ENCODE results near the gene SETD2. TPM values are rescaled to one million over a fixed set of nuclear protein-coding genes. Genes with fewer than 3 reads are reported as not detected.

The SETD2 gene
- total and polyA plus RNA-seq, 2 donors (not counting 1 experiment from before 2014, with no cell fraction given) = 22.6 to 91.4 TPM

DNA sequence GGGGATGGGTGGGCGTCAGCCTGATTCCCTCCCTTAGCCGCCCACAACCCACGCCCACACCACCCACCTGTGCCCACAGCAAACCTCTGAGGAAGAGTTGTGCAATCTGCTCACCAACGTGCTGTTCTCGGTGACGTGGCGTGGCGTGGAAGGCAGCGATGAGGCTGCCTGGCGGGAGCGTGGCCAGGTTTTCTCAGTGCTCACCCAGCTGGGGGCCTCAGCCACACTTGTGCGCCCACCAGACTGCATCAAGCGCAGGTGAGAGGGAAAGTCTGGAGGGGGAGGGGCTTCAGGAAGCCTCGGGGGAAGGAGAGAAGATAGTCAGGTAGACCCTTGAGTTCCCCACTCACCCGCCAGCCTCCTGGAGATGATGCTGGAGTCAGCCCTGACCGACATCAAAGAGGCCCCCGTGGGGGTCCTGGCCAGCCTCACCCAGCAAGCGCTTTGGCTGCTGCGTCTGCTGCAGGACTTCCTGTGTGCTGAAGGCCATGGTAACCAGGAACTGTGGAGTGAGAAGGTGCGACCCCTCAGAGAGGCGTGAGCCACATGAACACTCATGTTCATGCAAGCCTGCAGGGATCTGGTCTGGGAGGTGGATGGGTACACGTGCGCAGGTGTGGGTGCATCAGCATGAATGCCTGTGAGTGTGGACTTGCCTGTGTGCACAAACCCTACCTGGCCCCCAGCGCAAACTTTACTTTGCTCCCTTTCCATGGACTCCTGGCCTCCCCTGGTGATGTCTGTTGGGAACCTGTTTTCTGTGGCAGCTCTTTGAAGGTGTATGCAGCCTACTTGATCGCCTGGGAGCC lies 162.8 kb downstream of the SETD2 start:
- TF ChIP-seq EZH2 (IDR thresholded peaks at IDR 0.05; ENCODE audit: borderline replicate concordance, insufficient read depth, low read depth, low read length, poor library complexity, severe bottlenecking) = no peak
- TF ChIP-seq, protein P1, sequence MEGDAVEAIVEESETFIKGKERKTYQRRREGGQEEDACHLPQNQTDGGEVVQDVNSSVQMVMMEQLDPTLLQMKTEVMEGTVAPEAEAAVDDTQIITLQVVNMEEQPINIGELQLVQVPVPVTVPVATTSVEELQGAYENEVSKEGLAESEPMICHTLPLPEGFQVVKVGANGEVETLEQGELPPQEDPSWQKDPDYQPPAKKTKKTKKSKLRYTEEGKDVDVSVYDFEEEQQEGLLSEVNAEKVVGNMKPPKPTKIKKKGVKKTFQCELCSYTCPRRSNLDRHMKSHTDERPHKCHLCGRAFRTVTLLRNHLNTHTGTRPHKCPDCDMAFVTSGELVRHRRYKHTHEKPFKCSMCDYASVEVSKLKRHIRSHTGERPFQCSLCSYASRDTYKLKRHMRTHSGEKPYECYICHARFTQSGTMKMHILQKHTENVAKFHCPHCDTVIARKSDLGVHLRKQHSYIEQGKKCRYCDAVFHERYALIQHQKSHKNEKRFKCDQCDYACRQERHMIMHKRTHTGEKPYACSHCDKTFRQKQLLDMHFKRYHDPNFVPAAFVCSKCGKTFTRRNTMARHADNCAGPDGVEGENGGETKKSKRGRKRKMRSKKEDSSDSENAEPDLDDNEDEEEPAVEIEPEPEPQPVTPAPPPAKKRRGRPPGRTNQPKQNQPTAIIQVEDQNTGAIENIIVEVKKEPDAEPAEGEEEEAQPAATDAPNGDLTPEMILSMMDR (IDR thresholded peaks at IDR 0.05) = no peak
- Histone ChIP-seq H4K20me1 (ENCODE audit: control insufficient read depth, insufficient read depth, low read length, poor library complexity, severe bottlenecking) (no peaks in the 10 kb centered on the region), H3K4me2 (replicated peaks; ENCODE audit: low read depth, low read length, poor library complexity, severe bottlenecking) (no peak overlapping the region), H2AFZ (ENCODE audit: insufficient read depth, low read depth, low read length, poor library complexity, severe bottlenecking) (no peak overlapping the region), H3K27me3 (replicated peaks in 1 of 4; ENCODE audit: control extremely low read depth in 1 of 4, control insufficient read depth in 3 of 4, insufficient read depth in 4 of 4, low read length in 3 of 4) (no peaks in the 10 kb centered on the region), H3K27ac (ENCODE audit: low read length in 2 of 2) (no peak overlapping the region), H3K4me1 (ENCODE audit: control insufficient read depth in 2 of 2, insufficient read depth in 2 of 2, low read length in 2 of 2) (peaks cover 3 to 16% of the 10 kb centered on the region in 2 donors), H3K9ac (ENCODE audit: low read length) (no peak overlapping the region), H3K4me3 (ENCODE audit: control extremely low read depth in 1 of 5, extremely low read depth in 1 of 5, insufficient read depth in 1 of 5, low read depth in 2 of 5, low read length in 4 of 5) (no peak overlapping the region), H3K79me2 (ENCODE audit: control insufficient read depth, insufficient read depth, low read length) (peaks cover 24% of the 10 kb centered on the region), H3K36me3 (replicated peaks in 1 of 2; ENCODE audit: control extremely low read depth in 1 of 2, control insufficient read depth in 1 of 2, extremely low read depth in 1 of 2, insufficient read depth in 2 of 2, low read length in 1 of 2) (peaks cover 0 to 70% of the 10 kb centered on the region in 2 experiments), H3K9me3 (ENCODE audit: control extremely low read depth in 1 of 3, control insufficient read depth in 2 of 3, insufficient read depth in 1 of 3, low read length in 2 of 3) (no peaks in the 10 kb centered on the region)
- H3K4me3 Mint-ChIP-seq = no peak overlapping the region
- POLR2A ChIA-PET = no interaction called here
- DNase-seq (no peak), ATAC-seq (ENCODE audit: low read depth) (no peak)
- intact Hi-C loops (cut with micrococcal nuclease) = no loop called here
- no peaks in the 10 kb centered on the region for H3K9me3 Mint-ChIP-seq (ENCODE audit: insufficient read depth)
- no peak overlapping the region for H3K27ac Mint-ChIP-seq
- no peaks in the 10 kb centered on the region for H3K27me3 Mint-ChIP-seq
- H3K4me1 Mint-ChIP-seq = peaks cover 10% of the 10 kb centered on the region
- CTCF ChIA-PET = no interaction called here
- 89% methylated on average over 22 of the region's 25 CpGs for WGBS (ENCODE audit: insufficient coverage)

DNA sequence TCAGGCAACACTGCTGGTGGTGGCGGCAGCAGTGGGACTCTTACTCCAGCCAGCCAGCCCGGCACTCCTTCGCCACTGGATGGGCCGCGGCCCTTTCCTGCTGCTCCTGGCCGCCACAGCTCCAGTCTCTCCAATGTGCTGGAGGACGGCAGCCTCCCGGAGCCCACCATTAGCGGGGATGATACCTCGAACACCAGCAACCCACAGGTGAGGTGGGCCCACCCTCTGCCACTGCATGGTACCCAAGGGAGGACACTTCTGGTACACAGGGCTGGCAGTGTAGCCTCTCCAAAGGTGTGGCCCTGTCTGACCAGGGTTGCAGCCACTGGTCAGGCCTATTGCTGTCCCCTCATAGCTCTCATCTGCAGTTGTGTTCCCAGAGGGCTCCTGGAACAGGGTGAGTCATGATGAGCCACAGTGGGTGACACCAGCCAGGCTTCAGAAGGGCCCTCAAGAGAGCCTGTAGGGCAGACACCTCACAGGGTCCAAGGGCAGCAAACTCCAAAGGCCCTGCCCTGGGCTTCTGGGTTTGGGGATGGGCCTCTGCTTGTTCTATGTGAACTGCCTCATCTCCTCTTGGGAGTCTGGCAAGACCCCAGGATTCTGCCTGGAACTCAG lies 163.6 kb downstream of the SETD2 start:
- TF ChIP-seq, protein P1 (IDR thresholded peaks at IDR 0.05) = no peak
- TF ChIP-seq EZH2 (IDR thresholded peaks at IDR 0.05; ENCODE audit: borderline replicate concordance, insufficient read depth, low read depth, low read length, poor library complexity, severe bottlenecking) = no peak
- CTCF ChIA-PET = interaction anchor here (1.1 to 12.1 kb wide), 4 partner anchors 64 to 155 kb away, joined by 3 to 146 read pairs (median 4); no protein-coding TSS in a partner anchor
- Histone ChIP-seq H3K9ac (ENCODE audit: low read length) (no peak overlapping the region), H3K27ac (ENCODE audit: low read length in 2 of 2) (no peak overlapping the region), H4K20me1 (ENCODE audit: control insufficient read depth, insufficient read depth, low read length, poor library complexity, severe bottlenecking) (no peaks in the 10 kb centered on the region), H3K27me3 (replicated peaks in 1 of 4; ENCODE audit: control extremely low read depth in 1 of 4, control insufficient read depth in 3 of 4, insufficient read depth in 4 of 4, low read length in 3 of 4) (no peaks in the 10 kb centered on the region), H3K4me2 (replicated peaks; ENCODE audit: low read depth, low read length, poor library complexity, severe bottlenecking) (no peak overlapping the region), H2AFZ (ENCODE audit: insufficient read depth, low read depth, low read length, poor library complexity, severe bottlenecking) (no peak overlapping the region), H3K79me2 (ENCODE audit: control insufficient read depth, insufficient read depth, low read length) (peaks cover 24% of the 10 kb centered on the region), H3K4me3 (ENCODE audit: control extremely low read depth in 1 of 5, extremely low read depth in 1 of 5, insufficient read depth in 1 of 5, low read depth in 2 of 5, low read length in 4 of 5) (no peak overlapping the region), H3K4me1 (ENCODE audit: control insufficient read depth in 2 of 2, insufficient read depth in 2 of 2, low read length in 2 of 2) (peaks cover 3 to 16% of the 10 kb centered on the region in 2 donors), H3K9me3 (ENCODE audit: control extremely low read depth in 1 of 3, control insufficient read depth in 2 of 3, insufficient read depth in 1 of 3, low read length in 2 of 3) (no peaks in the 10 kb centered on the region), H3K36me3 (replicated peaks in 1 of 2; ENCODE audit: control extremely low read depth in 1 of 2, control insufficient read depth in 1 of 2, extremely low read depth in 1 of 2, insufficient read depth in 2 of 2, low read length in 1 of 2) (peaks cover 0 to 66% of the 10 kb centered on the region in 2 experiments)
- ATAC-seq (ENCODE audit: low read depth) (no peak), DNase-seq (no peak)
- Mint-ChIP-seq H3K27me3 (no peaks in the 10 kb centered on the region), H3K4me3 (no peak overlapping the region), H3K4me1 (peaks cover 10% of the 10 kb centered on the region), H3K9me3 (ENCODE audit: insufficient read depth) (no peaks in the 10 kb centered on the region), H3K27ac (no peak overlapping the region)
- POLR2A ChIA-PET = interaction anchor here (1.2 kb wide), 1 partner anchor 15 kb away, joined by 3 read pairs; no protein-coding TSS in a partner anchor
- 97% methylated on average over 9 of the region's 10 CpGs for WGBS (ENCODE audit: insufficient coverage)
- intact Hi-C loops (cut with micrococcal nuclease) = no loop called here

All from B cell (primary cell).